HL-60 (cell line): ENCODE measurements around the gene DYTN.

Experiments
- CTCF ChIP-seq: IDR thresholded peaks from one replicate; pipeline ENCODE4 v1.5.1; 2011; ENCODE audit warnings: low read length, control low read depth, inconsistent platforms; ENCODE audit not compliant: insufficient read depth
- POLR2AphosphoS5 ChIP-seq: IDR thresholded peaks from 2 replicates; pipeline ENCODE4 v1.6.1; 2012; ENCODE audit warnings: low read depth

GRCh38 chr2:206641226-206641625 is 77.0 kb downstream of the DYTN start:
- TF ChIP-seq CTCF (no peak), POLR2AphosphoS5 (no peak)
